ENCODE measurements around the gene CRACDL.
"Not testable (repeated sequence)": the region's sequence is repeated elsewhere in the genome, so short reads cannot be mapped to it uniquely, and the experiment has no call there.

Gene CRACDL

DNA sequence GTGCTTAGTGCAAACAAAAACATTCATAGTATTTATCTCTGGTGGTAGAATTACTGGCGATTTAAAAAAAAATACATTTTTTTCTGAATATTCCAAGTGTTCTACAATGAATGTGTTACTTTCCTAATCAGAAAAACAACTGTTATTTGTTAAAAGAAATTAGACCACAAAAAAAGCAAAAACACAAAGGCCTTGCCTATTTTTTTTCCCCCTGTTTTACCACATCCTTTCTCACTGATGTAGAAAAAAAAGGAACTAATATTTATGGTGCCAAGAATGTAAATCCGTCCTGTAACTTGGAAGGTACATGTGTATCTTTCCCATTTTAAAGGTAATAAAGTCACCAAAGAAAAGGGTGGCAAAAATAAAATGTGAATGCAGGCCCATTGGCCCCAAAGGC, 176.7 kb downstream of the CRACDL start:
- no peak for FAIRE-seq

DNA sequence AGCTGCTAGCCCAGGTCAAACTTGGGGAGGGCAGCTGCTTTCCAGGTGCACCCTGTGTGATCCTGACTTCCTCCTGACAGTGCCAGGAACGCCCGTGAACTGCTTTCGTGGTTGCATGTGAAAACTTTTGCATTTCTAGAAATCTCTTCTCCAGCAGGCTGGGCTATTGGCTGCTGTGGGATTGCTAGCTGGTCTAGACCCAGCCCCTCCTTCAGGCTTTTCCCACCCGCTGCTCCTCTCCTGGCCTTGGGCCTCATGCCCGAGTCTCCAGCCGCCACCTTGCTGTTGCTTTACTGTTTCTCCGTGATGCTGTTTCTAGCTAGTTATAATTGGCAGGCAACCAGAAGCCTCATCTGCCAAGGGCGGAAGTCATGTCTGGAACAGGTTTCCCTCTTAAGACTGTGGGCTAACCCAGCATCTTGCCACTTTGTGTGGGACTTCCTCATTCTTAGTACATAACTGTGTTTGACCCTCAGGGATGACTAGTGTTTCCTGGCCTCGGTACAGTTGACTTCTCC, 178.1 kb downstream of the CRACDL start:
- peak; percentile 44 for DNase-seq (ENCODE audit: insufficient read length)
- TF ChIP-seq TAF1 (IDR thresholded peaks at IDR 0.05; ENCODE audit: borderline replicate concordance, low read depth, low read length), result no peak
- TF ChIP-seq POLR2A (IDR thresholded peaks at IDR 0.05; ENCODE audit: low read depth, low read length), result no peak
- no peak for TF ChIP-seq POLR2AphosphoS5 (IDR thresholded peaks at IDR 0.05; ENCODE audit: low read depth, low read length)
- FAIRE-seq, result peak; percentile 94

More for the DNA sequence above, 176.7 kb downstream of the CRACDL start:
- DNase-seq (ENCODE audit: insufficient read length), result no peak
- TF ChIP-seq POLR2A (IDR thresholded peaks at IDR 0.05; ENCODE audit: low read depth, low read length), result no peak
- TF ChIP-seq POLR2AphosphoS5 (IDR thresholded peaks at IDR 0.05; ENCODE audit: low read depth, low read length), result no peak

DNA sequence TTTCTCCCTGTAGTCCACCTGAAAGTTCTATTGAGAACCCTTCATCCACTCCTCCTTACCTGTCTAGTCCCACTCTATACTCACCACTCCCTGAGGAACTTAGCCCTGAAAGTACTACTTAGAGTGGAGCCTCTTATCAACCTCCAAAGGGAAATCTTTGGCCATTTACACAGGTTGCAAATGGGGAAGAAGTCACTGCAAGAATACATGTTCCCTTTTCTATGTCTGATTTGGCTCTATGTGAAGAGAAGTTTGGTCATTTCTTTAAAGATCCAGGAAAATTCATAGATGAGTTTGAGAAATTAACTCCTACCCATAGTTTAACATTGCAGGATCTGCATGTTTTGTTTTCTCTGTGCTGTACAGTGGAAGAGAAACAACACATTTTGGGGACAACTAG, 182.2 kb downstream of the CRACDL start:
- no peak for TF ChIP-seq POLR2AphosphoS5 (IDR thresholded peaks at IDR 0.05; ENCODE audit: low read depth, low read length)
- no peak for TF ChIP-seq TAF1 (IDR thresholded peaks at IDR 0.05; ENCODE audit: borderline replicate concordance, low read depth, low read length)
- TF ChIP-seq POLR2A (IDR thresholded peaks at IDR 0.05; ENCODE audit: low read depth, low read length), result no peak

DNA sequence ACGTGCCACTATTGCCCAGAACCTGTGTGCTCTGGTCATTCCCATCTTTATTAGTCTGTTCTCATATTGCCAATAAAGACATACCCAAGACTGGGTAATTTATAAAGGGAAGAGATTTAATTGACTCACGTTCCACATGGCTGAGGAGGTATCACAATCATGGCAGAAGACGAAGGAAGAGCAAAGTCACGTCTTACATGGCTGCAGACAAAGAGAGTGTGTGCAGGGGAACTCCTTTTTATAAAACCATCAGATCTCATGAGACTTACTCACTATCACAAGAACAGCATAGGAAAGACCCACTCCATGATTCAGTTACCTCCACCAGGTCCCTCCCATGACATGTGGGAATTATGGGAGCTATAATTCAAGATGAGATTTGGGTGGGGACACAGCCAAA, 183.3 kb downstream of the CRACDL start:
- FAIRE-seq, result not testable (repeated sequence)

More for the DNA sequence above, 182.2 kb downstream of the CRACDL start:
- DNase-seq (ENCODE audit: insufficient read length) (no peak), FAIRE-seq (no peak)

DNA sequence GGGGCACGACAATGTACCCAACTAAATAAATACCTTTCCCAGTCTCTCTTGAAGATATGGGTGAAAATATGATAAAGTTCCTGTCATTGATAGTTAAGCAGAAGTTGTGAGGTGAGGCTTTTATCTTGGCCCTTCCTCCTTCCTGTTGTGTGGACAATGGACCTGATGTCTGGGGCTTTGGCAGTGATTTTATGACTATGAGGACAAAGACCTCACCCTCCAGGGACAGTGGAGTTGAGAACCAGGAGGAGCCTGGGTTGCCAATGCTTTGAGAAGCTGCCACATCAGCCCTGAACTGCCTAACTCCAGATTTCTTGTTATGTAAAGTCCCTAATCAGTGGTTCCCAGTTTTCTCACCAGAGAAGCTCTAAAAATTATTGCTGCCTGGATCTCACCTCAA, 184.3 kb downstream of the CRACDL start:
- DNase-seq (ENCODE audit: insufficient read length) (no peak), FAIRE-seq (no peak)
- TF ChIP-seq POLR2AphosphoS5 (IDR thresholded peaks at IDR 0.05; ENCODE audit: low read depth, low read length) (no peak), POLR2A (IDR thresholded peaks at IDR 0.05; ENCODE audit: low read depth, low read length) (no peak), TAF1 (IDR thresholded peaks at IDR 0.05; ENCODE audit: borderline replicate concordance, low read depth, low read length) (no peak)

More for the DNA sequence above, 183.3 kb downstream of the CRACDL start:
- DNase-seq (ENCODE audit: insufficient read length), result not testable (repeated sequence)

DNA sequence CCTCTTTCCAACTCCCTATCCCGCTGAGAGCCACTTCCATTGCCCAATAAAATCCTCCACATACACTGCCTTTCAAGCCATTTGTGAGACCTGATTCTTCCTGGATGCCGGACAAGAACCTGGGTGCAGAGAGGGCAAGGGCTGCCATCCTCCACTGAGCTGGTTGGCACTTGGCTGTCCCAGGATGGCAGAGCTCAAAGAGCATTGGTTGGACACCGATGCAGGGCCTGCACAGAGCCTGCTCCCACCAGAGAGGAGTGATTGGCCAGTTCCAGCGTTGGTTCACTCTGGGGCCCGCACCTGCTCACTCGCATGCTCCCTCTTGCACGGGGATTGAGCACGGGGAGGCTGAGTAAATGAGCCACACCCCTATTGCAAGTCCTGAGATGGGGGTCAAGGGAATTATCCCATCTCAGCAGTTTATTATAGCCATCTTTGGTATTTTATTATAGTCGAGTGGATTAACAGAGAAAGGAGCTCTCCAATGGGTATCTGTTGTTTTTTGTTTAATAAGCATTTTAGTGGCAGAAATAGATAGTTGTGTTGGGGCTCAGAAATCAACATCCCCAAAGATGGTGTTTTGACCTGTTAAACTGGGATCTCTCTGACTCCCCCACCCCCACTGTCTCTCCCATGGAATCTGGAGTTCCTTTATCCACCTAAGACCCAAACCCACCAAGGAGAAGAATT, 185.3 kb downstream of the CRACDL start:
- FAIRE-seq (no peak), DNase-seq (ENCODE audit: insufficient read length) (no peak)
- TF ChIP-seq POLR2A (IDR thresholded peaks at IDR 0.05; ENCODE audit: low read depth, low read length), result no peak
- TF ChIP-seq POLR2AphosphoS5 (IDR thresholded peaks at IDR 0.05; ENCODE audit: low read depth, low read length), result no peak
- TF ChIP-seq TAF1 (IDR thresholded peaks at IDR 0.05; ENCODE audit: borderline replicate concordance, low read depth, low read length), result no peak

DNA sequence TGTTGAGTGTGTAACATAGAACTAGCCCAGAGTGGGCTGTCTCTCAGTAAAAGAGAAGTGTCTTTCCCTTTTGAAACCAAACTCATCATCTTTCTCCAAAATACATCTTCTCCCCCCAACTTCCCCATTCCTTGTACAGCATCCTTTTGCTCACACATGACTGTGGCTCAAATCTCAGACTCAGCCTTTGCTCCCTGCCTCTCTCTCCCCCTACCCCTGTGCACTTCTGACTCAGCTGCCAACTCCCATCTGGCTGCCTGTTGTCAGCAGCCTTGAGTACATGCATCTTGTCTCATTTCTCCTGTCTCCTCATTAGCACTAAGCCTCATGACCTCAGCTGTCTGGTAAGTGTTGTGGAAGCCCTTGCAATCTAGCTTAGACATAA, 187.0 kb downstream of the CRACDL start:
- DNase-seq (ENCODE audit: insufficient read length), result no peak
- TF ChIP-seq TAF1 (IDR thresholded peaks at IDR 0.05; ENCODE audit: borderline replicate concordance, low read depth, low read length) (no peak), POLR2AphosphoS5 (IDR thresholded peaks at IDR 0.05; ENCODE audit: low read depth, low read length) (no peak), POLR2A (IDR thresholded peaks at IDR 0.05; ENCODE audit: low read depth, low read length) (no peak)
- FAIRE-seq, result peak; percentile 91

DNA sequence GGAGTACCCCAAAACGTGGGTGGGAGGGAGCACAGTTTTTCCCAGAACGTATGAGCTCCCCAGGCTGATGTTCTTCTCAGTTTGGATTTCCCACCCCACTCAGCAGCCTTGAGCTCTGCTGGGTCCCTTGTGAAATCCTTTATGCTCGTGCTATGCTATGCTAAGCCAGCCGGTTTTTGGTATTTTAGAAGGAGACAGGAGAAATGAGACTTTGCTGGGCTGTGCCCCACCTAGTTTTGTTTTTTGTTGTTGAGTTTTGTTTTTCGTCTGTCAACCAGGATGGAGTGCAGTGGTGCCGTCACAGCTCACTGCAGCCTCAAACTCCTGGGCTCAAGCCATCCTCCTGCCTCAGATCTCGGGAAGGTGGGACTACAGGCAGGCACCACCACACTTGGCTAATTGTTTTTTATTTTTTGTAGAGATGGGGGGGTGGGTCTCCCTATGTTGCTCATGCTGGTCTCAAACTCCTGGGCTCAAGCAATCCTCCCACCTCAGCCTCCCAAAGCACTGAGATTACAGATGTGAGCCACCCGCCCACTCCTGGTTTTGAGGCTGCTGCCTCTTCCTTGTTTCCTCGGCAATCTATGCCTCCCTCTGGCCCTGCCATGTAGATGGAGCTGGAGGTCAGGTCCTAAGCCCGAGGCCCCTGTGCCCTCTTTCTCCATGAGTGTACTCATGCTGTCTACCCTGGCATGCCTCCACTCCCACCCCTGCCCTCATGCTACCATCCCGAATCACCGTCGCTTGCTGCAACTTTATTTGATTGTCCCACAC, 187.5 kb downstream of the CRACDL start:
- TF ChIP-seq POLR2AphosphoS5 (IDR thresholded peaks at IDR 0.05; ENCODE audit: low read depth, low read length) (no peak), POLR2A (IDR thresholded peaks at IDR 0.05; ENCODE audit: low read depth, low read length) (no peak)
- no peak for FAIRE-seq

DNA sequence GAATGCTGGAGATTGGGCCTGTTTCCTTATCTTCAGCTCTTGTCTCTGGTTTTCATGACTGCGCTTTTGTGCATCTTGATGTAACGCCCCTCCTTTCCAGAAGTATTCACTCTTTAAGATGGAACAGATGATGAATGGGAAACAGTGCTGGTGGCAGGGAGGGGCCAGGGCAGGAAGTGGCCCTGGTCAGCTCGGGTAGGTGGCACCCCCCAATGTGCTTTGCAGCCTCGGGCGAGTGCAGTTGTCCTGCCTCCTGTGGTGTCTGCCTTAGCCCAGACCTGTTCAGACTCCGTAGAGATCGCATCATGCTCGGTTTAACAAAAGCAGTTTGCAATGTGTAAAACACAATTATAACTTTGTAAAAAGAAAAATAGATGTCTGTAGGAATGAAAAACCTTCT, 188.1 kb downstream of the CRACDL start:
- FAIRE-seq (peak; percentile 17), DNase-seq (ENCODE audit: insufficient read length) (no peak)
- TF ChIP-seq POLR2AphosphoS5 (IDR thresholded peaks at IDR 0.05; ENCODE audit: low read depth, low read length) (no peak), TAF1 (IDR thresholded peaks at IDR 0.05; ENCODE audit: borderline replicate concordance, low read depth, low read length) (no peak), POLR2A (IDR thresholded peaks at IDR 0.05; ENCODE audit: low read depth, low read length) (no peak)

More for the DNA sequence above, 187.5 kb downstream of the CRACDL start:
- DNase-seq (ENCODE audit: insufficient read length), result no peak

DNA sequence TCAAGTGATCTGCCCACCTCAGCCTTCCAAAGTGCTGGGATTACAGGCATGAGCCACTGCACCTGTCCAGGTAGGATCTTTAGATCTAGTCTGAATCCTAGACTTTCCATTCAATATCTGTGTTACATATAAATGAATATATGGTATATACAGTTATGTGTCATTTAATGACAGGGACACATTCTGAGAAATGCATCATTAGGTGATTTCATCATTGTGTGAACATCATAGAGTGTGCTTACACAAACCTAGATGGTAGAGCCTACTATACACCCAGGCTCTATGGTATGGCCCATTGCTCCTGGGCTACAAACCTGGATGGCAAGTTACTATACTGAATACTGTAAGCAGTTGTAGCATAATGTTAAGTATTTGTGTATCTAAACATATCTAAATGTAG, 189.6 kb downstream of the CRACDL start:
- no peak for TF ChIP-seq TAF1 (IDR thresholded peaks at IDR 0.05; ENCODE audit: borderline replicate concordance, low read depth, low read length)
- no peak for TF ChIP-seq POLR2A (IDR thresholded peaks at IDR 0.05; ENCODE audit: low read depth, low read length)
- TF ChIP-seq POLR2AphosphoS5 (IDR thresholded peaks at IDR 0.05; ENCODE audit: low read depth, low read length), result no peak

DNA sequence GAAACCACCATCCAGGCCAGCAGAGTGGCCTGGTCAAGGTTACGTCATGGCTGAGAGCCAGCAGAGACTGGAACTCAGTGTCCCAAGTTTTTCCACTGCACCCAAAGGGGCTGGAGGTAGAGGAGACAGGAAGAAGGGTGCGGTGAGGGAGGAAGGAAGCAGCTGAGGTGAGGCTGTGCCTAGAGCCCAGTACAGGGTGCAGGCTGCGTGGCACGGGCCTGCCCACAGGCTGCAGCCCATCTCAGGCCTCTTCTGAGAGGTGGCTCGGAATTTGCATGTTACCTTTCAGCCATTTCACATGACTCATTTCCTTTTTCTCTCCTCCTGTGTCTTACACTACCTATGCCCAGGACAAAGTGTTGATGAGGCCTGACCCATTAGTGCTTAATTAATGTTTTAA, 191.4 kb downstream of the CRACDL start:
- TF ChIP-seq POLR2AphosphoS5 (IDR thresholded peaks at IDR 0.05; ENCODE audit: low read depth, low read length) (no peak), POLR2A (IDR thresholded peaks at IDR 0.05; ENCODE audit: low read depth, low read length) (no peak), TAF1 (IDR thresholded peaks at IDR 0.05; ENCODE audit: borderline replicate concordance, low read depth, low read length) (no peak)
- DNase-seq (ENCODE audit: insufficient read length) (no peak), FAIRE-seq (no peak)

More for the DNA sequence above, 189.6 kb downstream of the CRACDL start:
- FAIRE-seq (no peak), DNase-seq (ENCODE audit: insufficient read length) (no peak)

Data from GM12892 (cell line).